GM23338 (cell line): ENCODE results near the gene MFAP3L. TPM values are rescaled to one million over a fixed set of nuclear protein-coding genes. Genes with fewer than 3 reads are reported as not detected.

Experiments
- ATAC-seq: fragments of 200-7000 bp; cut with Tn5 transposase; 3 replicates; pipeline ENCODE4 v1.9.1; 2020
- DNase-seq: peaks from one replicate; pipeline ENCODE4 v3.0.0-alpha.2; 2015; ENCODE audit warnings: low spot score
- H2AFZ ChIP-seq: fragments of 200-600 bp; sonication (generic); 2 replicates; pipeline ENCODE4 v1.8.0; 2016; ENCODE audit warnings: antibody characterized with exemption, mild to moderate bottlenecking, moderate library complexity
- H3F3A ChIP-seq: fragments of 200-600 bp; sonication (generic); replicated peaks from 2 replicates; pipeline ENCODE4 v1.8.0; 2017; ENCODE audit warnings: antibody characterized with exemption, mixed run types, low read depth
- H3K27ac ChIP-seq: fragments of 200-600 bp; sonication (generic); 2 replicates; pipeline ENCODE4 v1.6.1; 2016; ENCODE audit warnings: low read depth
- H3K27me3 ChIP-seq: fragments of 200-600 bp; sonication (generic); 2 replicates; pipeline ENCODE4 v1.8.0; 2016; ENCODE audit warnings: mild to moderate bottlenecking, mixed run types, moderate library complexity; ENCODE audit not compliant: insufficient read depth
- H3K36me3 ChIP-seq: fragments of 200-600 bp; sonication (generic); 2 replicates; pipeline ENCODE4 v1.8.0; 2016; ENCODE audit warnings: mild to moderate bottlenecking; ENCODE audit not compliant: insufficient read depth
- H3K4me1 ChIP-seq: fragments of 200-600 bp; sonication (generic); 2 replicates; pipeline ENCODE4 v1.8.0; 2016; ENCODE audit warnings: mild to moderate bottlenecking, moderate library complexity; ENCODE audit not compliant: insufficient read depth
- H3K4me2 ChIP-seq: fragments of 200-600 bp; sonication (generic); 2 replicates; pipeline ENCODE4 v1.7.1; 2017; ENCODE audit warnings: mixed run types
- H3K4me3 ChIP-seq: fragments of 200-600 bp; sonication (generic); 2 replicates; pipeline ENCODE4 v1.6.1; 2016; ENCODE audit warnings: mixed run types
- H3K79me2 ChIP-seq: fragments of 200-600 bp; sonication (generic); replicated peaks from 2 replicates; pipeline ENCODE4 v1.8.0; 2017; ENCODE audit warnings: mild to moderate bottlenecking; ENCODE audit not compliant: insufficient read depth
- H3K9me2 ChIP-seq: fragments of 200-600 bp; sonication (generic); 2 replicates; pipeline ENCODE4 v1.8.0; 2017; ENCODE audit not compliant: insufficient read depth
- H4K20me1 ChIP-seq: fragments of 200-600 bp; sonication (generic); replicated peaks from 2 replicates; pipeline ENCODE4 v1.8.0; 2017; ENCODE audit warnings: mild to moderate bottlenecking; ENCODE audit not compliant: insufficient read depth
- H3K27ac Mint-ChIP-seq: 2 replicates; pipeline ENCODE4 v1.8.0; 2020; ENCODE audit warnings: inconsistent platforms, mild to moderate bottlenecking, moderate library complexity, mixed read lengths
- H3K27me3 Mint-ChIP-seq: 3 replicates; pipeline ENCODE4 v1.8.0; 2022; ENCODE audit warnings: low read depth, mild to moderate bottlenecking, moderate library complexity, mixed read lengths, inconsistent platforms; ENCODE audit not compliant: insufficient read depth, poor library complexity
- H3K36me3 Mint-ChIP-seq: 3 replicates; pipeline ENCODE4 v1.8.0; 2021; ENCODE audit warnings: low read depth, mild to moderate bottlenecking, inconsistent platforms, moderate library complexity, mixed read lengths
- H3K4me1 Mint-ChIP-seq: 3 replicates; pipeline ENCODE4 v1.8.0; 2020; ENCODE audit warnings: mild to moderate bottlenecking, inconsistent platforms, mixed read lengths
- H3K4me3 Mint-ChIP-seq: 3 replicates; pipeline ENCODE4 v1.8.0; 2021; ENCODE audit warnings: moderate library complexity, mild to moderate bottlenecking, inconsistent platforms, mixed read lengths
- H3K9me3 Mint-ChIP-seq: 3 replicates; pipeline ENCODE4 v1.8.0; 2020; ENCODE audit warnings: moderate library complexity, mild to moderate bottlenecking, inconsistent platforms, mixed read lengths
- CTCF ChIP-seq, 2 experiments: fragments of 200-600 bp in 1 of 2; sonication (generic) in 1 of 2; conservative IDR thresholded peaks; 2 replicates each; pipeline versions ENCODE4 v1.5.1 to v1.6.1; 2016 to 2017; ENCODE audit warnings: antibody characterized with exemption in 2 of 2, low read depth in 2 of 2, mild to moderate bottlenecking in 2 of 2, moderate library complexity in 1 of 2
- EZH2 ChIP-seq: fragments of 200-600 bp; sonication (generic); IDR thresholded peaks from one replicate; pipeline ENCODE4 v1.8.0; 2017; ENCODE audit warnings: antibody characterized with exemption, mild to moderate bottlenecking, low read depth; ENCODE audit not compliant: unreplicated experiment
- EZH2phosphoT487 ChIP-seq: fragments of 200-600 bp; sonication (generic); IDR thresholded peaks from one replicate; pipeline ENCODE4 v1.8.1; 2018; ENCODE audit warnings: antibody characterized with exemption; ENCODE audit not compliant: unreplicated experiment
- STAT1 ChIP-seq: IDR thresholded peaks from one replicate; pipeline ENCODE4 v1.6.1; 2016; ENCODE audit warnings: antibody characterized with exemption; ENCODE audit not compliant: unreplicated experiment
- ZNF462 ChIP-seq: fragments of 250-450 bp; sonication (Bioruptor Pico); IDR thresholded peaks from 2 replicates; pipeline ENCODE4 v1.5.0; 2020; ENCODE audit warnings: mild to moderate bottlenecking, moderate library complexity
- polyA plus RNA-seq: library from polyadenylated mRNA; unstranded; fragments of >200 nt; fragmentation: Nextera tagmentation; extraction: Ambion mirVana; gene quantifications from 2 replicates; pipeline ENCODE4 v1.2.1, GENCODE V29; 2016
- total RNA-seq: library from RNA; depleted of rRNA; stranded (reverse); fragments of >200 nt; shearing (Covaris generic); gene quantifications from 2 replicates; pipeline ENCODE4 v1.2.3, GENCODE V29; 2014
- TF ChIP-seq, protein P1 (sequence below): IDR thresholded peaks from one replicate; pipeline ENCODE4 v1.6.1; 2018; ENCODE audit warnings: antibody characterized with exemption; ENCODE audit not compliant: unreplicated experiment
- TF ChIP-seq, protein P2 (sequence below): IDR thresholded peaks from 2 replicates; pipeline ENCODE4 v1.6.1; 2016; ENCODE audit warnings: antibody characterized with exemption

MFAP3L gene
- total and polyA plus RNA-seq, 2 experiments from 2014 or later = 3.4 to 7.9 TPM

GRCh38 chr4:169998981-169999380 is 27.2 kb downstream of the MFAP3L start:
- Mint-ChIP-seq H3K36me3 (no peaks in the 10 kb centered on the region), H3K27ac (no peak overlapping the region), H3K9me3 (no peaks in the 10 kb centered on the region), H3K4me1 (peaks cover 20% of the 10 kb centered on the region), H3K4me3 (no peak overlapping the region), H3K27me3 (peaks cover 2% of the 10 kb centered on the region)
- Histone ChIP-seq H3F3A (no peaks in the 10 kb centered on the region), H3K4me2 (no peak overlapping the region), H3K4me3 (no peak overlapping the region), H3K36me3 (no peaks in the 10 kb centered on the region), H3K4me1 (peaks cover 18% of the 10 kb centered on the region), H3K27ac (no peak overlapping the region), H4K20me1 (no peaks in the 10 kb centered on the region), H3K27me3 (no peaks in the 10 kb centered on the region), H3K79me2 (no peaks in the 10 kb centered on the region), H2AFZ (no peak overlapping the region), H3K9me2 (no peaks in the 10 kb centered on the region; the same call in 1 of the 2 replicates)
- TF ChIP-seq ZNF462 (CRISPR knock-in tag) (no peak), EZH2 (no peak), STAT1 (no peak), CTCF (conservative IDR thresholded peaks at IDR 0.05; ENCODE audit: low read depth in 2 of 2) (no peak), EZH2phosphoT487 (no peak)
- TF ChIP-seq, protein P1, sequence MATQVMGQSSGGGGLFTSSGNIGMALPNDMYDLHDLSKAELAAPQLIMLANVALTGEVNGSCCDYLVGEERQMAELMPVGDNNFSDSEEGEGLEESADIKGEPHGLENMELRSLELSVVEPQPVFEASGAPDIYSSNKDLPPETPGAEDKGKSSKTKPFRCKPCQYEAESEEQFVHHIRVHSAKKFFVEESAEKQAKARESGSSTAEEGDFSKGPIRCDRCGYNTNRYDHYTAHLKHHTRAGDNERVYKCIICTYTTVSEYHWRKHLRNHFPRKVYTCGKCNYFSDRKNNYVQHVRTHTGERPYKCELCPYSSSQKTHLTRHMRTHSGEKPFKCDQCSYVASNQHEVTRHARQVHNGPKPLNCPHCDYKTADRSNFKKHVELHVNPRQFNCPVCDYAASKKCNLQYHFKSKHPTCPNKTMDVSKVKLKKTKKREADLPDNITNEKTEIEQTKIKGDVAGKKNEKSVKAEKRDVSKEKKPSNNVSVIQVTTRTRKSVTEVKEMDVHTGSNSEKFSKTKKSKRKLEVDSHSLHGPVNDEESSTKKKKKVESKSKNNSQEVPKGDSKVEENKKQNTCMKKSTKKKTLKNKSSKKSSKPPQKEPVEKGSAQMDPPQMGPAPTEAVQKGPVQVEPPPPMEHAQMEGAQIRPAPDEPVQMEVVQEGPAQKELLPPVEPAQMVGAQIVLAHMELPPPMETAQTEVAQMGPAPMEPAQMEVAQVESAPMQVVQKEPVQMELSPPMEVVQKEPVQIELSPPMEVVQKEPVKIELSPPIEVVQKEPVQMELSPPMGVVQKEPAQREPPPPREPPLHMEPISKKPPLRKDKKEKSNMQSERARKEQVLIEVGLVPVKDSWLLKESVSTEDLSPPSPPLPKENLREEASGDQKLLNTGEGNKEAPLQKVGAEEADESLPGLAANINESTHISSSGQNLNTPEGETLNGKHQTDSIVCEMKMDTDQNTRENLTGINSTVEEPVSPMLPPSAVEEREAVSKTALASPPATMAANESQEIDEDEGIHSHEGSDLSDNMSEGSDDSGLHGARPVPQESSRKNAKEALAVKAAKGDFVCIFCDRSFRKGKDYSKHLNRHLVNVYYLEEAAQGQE = no peak
- TF ChIP-seq, protein P2, sequence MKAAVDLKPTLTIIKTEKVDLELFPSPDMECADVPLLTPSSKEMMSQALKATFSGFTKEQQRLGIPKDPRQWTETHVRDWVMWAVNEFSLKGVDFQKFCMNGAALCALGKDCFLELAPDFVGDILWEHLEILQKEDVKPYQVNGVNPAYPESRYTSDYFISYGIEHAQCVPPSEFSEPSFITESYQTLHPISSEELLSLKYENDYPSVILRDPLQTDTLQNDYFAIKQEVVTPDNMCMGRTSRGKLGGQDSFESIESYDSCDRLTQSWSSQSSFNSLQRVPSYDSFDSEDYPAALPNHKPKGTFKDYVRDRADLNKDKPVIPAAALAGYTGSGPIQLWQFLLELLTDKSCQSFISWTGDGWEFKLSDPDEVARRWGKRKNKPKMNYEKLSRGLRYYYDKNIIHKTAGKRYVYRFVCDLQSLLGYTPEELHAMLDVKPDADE = no peak
- no peak for DNase-seq
- no peak for ATAC-seq
